SH-SY5Y (cell line): ENCODE measurements around the gene PRSS36.

Experiments
- GATA2 ChIP-seq: IDR thresholded peaks from 2 replicates; pipeline ENCODE4 v1.6.1; 2011; ENCODE audit warnings: mild to moderate bottlenecking, low read depth, low read length
- GATA3 ChIP-seq: IDR thresholded peaks from 2 replicates; pipeline ENCODE4 v1.6.1; 2011; ENCODE audit warnings: low read depth, mild to moderate bottlenecking, low read length, moderate library complexity

DNA sequence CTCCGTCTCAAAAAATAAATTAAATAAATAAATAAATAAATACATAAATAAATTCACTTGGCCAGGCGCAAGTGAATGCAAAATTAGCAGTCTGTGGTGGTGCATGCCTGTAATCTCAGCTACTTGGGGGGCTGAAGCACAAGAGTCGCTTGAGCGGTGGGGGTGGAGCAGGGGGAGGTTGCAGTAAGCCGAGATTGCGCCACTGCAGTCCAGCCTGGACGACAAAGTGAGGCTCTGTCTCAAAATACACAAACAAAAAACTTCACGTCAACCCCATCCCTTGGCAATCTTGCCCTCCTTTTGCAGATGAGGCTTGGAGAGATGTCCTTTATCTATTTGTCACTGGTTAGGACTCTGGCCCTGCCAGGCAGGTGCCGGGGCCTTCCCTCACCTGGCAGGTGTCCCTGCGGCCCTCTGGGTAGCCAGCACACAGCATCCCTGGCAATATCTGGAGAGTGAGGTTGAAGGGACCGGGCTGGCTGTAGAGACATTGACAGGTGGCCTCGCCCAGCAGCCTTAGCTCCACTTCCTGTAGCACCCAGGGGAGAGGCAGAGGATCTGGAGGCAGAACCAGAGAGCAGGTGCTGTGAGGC is 4.4 kb downstream of the PRSS36 start:
- TF ChIP-seq GATA2 (no peak), GATA3 (no peak)
